Measurements from ENCODE around the gene PANK3.
"Not testable (repeated sequence)": the region's sequence is repeated elsewhere in the genome, so short reads cannot be mapped to it uniquely, and the experiment has no call there.

Gene PANK3

GRCh38 chr5:168578538-168579487 is at the start of gene PANK3:
PANK3 (minus strand) TSS chr5:168579368; CDS start chr5:168579283, 85 bp downstream.
- DNase-seq, result no peak

GRCh38 chr5:168624850-168625364 is 45.7 kb upstream of the PANK3 start:
- DNase-seq, result no peak

GRCh38 chr5:168620807-168621206 is 41.6 kb upstream of the PANK3 start:
- DNase-seq, result no peak

DNA sequence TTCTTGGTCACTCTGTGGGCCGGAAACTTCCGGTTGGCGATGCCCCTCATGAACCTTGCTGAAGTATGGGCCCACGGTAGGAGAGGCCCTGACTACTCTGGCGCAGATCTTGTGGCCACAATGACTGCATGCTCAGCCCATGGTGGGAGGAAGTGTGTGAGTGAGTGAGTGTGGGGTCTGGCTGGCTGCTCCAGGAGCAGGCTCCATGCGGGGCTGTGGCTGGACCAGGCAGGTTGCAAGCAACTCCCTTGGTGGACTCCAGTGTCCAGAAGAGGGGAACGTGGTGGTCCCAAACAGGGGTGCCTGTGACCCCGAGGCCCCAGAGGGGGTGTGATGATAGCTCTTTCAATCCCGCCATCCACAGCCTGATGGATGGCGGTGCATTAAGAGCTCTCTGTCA is 35.5 kb upstream of the PANK3 start:
- no peak for DNase-seq

DNA sequence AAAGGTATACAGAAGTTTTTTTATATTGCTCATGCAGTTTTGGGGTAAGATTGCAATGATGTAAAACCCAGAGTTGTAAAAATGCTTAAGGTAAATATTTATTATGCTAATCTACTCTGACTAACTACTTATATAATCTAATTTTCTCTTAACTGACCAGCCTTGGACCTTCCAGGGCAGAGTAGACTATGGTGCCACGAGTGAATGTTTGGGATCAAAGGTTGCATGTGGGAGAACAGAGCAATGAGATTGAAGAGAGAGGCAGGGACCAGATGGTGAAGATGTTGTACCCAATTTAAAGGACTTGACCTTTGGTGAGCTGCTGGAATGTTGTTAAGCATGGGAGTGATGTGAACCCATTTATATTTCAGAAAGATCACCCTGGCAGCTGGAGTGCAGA is 34.8 kb upstream of the PANK3 start:
- DNase-seq, result no peak

DNA sequence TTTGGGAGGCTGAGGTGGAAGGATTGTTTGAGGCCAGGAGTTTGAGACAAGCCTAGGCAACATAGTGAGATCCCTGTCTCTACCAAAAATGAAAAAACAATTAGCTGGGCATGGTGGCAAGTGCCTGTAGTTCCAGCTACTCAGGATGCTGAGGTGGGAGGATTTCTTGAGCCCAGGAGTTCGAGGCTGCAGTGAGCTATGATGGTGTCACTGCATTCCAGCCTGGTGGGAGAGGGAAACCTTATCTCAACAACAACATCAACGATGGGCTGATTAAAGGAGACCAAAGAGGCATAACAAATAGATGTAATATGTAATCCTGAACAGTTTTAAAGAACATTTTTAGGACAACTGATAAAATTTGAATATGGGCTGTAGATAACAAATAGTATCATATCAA is 34.2 kb upstream of the PANK3 start:
- DNase-seq, result no peak

GRCh38 chr5:168612996-168613395 is 33.8 kb upstream of the PANK3 start:
- DNase-seq, result no peak

DNA sequence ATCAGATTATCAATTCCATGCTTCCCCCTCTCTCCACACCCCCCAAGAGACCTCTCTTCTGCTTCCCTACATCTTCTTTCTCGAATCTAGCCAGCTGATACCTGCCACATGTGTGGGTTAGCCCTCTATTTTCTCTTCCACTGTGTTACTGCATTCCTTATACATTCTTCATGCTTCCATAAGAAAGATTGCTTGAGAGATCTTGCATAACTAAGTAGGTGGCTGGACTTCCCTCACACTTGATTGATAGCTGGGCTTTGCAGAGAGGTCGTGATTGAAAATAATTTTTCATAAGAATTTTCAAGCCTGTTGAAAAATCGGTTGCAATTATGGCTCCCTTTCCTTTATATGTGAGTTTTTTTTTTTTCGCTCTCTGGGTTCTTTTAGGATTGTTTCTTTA is 33.0 kb upstream of the PANK3 start:
- no peak for DNase-seq

DNA sequence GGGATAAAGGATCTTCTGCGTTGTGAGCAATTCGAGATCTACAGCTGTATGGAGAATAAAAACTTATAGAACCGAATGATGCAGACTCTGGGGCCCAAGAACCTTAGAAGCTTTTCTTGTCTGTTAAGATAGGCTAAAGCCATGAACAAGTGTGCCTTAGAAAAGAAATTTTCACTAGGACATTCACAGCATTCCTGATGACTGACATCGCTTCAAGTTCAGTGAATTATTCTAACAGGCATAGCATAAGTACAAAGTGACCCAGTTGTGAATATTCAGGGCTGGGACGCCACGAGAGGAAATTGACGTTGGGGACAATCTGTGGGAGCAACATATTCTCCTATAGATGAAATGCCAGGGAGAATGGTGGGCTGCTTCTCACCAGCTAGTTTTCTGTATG is 32.0 kb upstream of the PANK3 start:
- no peak for DNase-seq

DNA sequence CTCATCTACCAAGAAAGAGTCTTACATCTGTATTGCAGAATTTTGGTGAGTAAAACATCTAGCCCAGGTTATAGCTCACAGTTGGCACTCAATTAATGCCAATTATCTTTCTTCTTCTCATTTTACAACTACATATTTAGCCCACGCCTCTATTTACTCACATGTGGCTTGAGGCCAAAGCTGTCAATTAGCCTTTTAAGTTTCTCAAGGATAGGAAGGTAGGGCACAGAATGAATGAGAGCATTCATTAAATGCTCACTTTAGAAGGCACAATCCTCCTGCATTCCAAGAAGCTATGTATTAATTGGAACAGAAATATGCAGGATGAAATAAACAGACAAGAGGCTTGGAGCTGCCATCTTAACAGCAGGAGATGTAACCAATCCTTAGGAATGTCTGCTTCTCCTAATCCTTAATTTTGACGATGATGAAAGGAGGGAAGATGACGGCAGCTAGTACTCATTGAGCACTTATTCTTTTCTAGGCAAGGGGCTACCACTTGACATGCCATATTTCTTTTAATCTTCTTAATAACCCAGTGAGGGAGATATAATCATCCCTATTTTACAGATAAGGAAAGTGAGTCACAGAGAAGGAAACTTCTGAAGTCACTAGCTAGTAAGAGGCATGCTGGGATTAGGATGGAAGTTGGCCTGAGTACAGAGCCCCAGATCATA is 30.8 kb upstream of the PANK3 start:
- DNase-seq, result no peak

GRCh38 chr5:168608821-168609220 is 29.7 kb upstream of the PANK3 start:
- no peak for DNase-seq

- DNase-seq, result no peak
Observed at GRCh38 chr5:168608386-168608785, 29.2 kb upstream of the PANK3 start.

GRCh38 chr5:168607946-168608345 is 28.8 kb upstream of the PANK3 start:
- DNase-seq, result no peak

- DNase-seq, result no peak
Observed at GRCh38 chr5:168606562-168606961, 27.4 kb upstream of the PANK3 start.

- DNase-seq, result no peak
Observed at GRCh38 chr5:168604436-168604835, 25.3 kb upstream of the PANK3 start.

DNA sequence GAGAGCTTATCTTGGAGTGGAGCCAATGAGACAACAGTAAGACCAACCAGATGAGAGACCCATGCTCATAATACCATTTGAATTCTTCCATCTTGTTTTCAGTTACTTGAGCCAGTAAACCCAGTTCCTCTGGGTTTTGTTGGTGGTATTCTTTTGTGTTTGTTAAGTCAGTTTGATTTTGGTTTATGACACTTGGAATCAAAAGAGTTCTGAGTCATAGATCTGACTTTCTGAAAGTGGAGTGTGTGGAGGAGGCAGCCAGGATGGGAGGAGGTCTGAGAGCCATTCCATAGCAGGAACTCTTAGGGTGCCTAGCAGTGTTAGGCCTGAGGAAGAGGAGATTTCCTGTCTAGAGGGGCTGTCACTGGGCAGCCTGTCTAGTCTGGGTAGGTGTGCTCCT is 24.6 kb upstream of the PANK3 start:
- no peak for DNase-seq

- DNase-seq, result no peak
Observed at GRCh38 chr5:168602517-168602916, 23.3 kb upstream of the PANK3 start.

- no peak for DNase-seq
Observed at GRCh38 chr5:168601972-168602371, 22.8 kb upstream of the PANK3 start.

- DNase-seq, result no peak
Observed at GRCh38 chr5:168600409-168600808, 21.2 kb upstream of the PANK3 start.

DNA sequence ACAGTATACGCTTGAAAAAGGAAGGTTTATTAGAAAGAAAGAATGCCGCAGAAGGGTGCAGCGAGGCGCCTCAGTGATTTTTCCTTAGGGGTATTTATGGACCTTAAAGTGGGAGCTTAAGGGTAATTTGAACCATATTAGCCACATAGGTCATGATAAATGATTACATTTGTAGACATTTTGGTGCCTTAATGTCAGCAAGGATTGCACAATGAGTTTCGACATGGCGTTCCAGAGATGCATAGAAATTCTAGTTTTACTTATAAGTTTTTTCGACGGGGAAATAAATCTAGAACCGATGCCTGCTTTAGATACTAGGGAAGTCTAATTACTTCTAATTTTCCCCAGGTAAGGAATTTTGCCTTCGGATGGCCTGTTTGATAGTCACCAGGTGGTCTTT is 20.7 kb upstream of the PANK3 start:
- no peak for DNase-seq

GRCh38 chr5:168598639-168599038 is 19.5 kb upstream of the PANK3 start:
- DNase-seq, result no peak

DNA sequence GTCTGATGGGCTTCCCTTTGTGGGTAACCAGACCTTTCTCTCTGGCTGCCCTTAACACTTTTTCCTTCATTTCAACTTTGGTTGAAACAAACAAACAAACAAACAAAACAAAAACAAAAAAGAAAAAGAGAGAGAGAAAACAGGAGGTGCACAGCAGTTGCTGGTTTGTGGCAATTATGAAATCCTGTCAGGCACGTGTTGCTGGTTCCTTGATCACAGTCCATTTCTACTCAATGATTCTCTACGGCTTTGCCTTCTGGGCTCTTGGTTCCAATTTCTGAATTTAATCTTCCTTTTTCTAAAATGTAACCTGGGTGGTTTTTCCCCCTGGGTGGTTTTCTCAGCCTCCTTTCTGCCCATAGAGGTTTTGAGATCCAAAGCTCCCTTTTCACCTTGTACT is 17.8 kb upstream of the PANK3 start:
- no peak for DNase-seq

- not testable (repeated sequence) for DNase-seq
Observed at GRCh38 chr5:168596122-168596521, 17.0 kb upstream of the PANK3 start.

- no peak for DNase-seq
Observed at GRCh38 chr5:168592014-168592368, 12.8 kb upstream of the PANK3 start.
